Upper lobe of right lung (tissue), 1 donor: ENCODE measurements around the gene GRIN1. TPM values are rescaled to one million over a fixed set of nuclear protein-coding genes. Genes with fewer than 3 reads are reported as not detected.

ENCODE experiments used
- ATAC-seq: fragments of 200-7000 bp; cut with Tn5 transposase; one replicate; pipeline ENCODE4 v1.9.1; 2020; ENCODE audit warnings: mild to moderate bottlenecking, moderate library complexity
- DNase-seq: peaks from one replicate; pipeline ENCODE4 v3.0.0-alpha.2; 2020
- H3K27ac ChIP-seq: fragments of 200-600 bp; one replicate; pipeline ENCODE4 v1.8.0; 2022
- H3K27me3 ChIP-seq: fragments of 200-600 bp; one replicate; pipeline ENCODE4 v1.8.0; 2022; ENCODE audit warnings: mild to moderate bottlenecking
- H3K36me3 ChIP-seq: fragments of 200-600 bp; one replicate; pipeline ENCODE4 v1.8.0; 2022
- H3K4me1 ChIP-seq: fragments of 200-600 bp; one replicate; pipeline ENCODE4 v1.8.0; 2022
- H3K4me3 ChIP-seq: fragments of 200-600 bp; one replicate; pipeline ENCODE4 v1.8.0; 2022; ENCODE audit warnings: mild to moderate bottlenecking
- H3K9me3 ChIP-seq: fragments of 200-600 bp; one replicate; pipeline ENCODE4 v1.8.0; 2022
- CTCF ChIP-seq: fragments of 200-600 bp; IDR thresholded peaks from one replicate; pipeline ENCODE4 v1.8.0; 2022; ENCODE audit warnings: antibody characterized with exemption
- intact Hi-C: fragments of 100-400 bp; cut with DNase I; formaldehyde crosslinking; loops from one replicate; pipeline ENCODE4 v1.11.0; 2022
- total RNA-seq: library from RNA; stranded (reverse); fragmentation: NEBNext Ultra II Directional; extraction: Animal tissue kit (Norgen Biotek cat#: 25700); gene quantifications from one replicate; pipeline ENCODE4 v1.2.1, GENCODE V29; 2021
- donor health status: DM: no; HTN: yes; CAD: no; lungs with severe emphysema.

Gene GRIN1
- total RNA-seq, 1 donor from 2014 or later, result 0.64 TPM

GRCh38 chr9:137176302-137177182 is 37.6 kb downstream of the GRIN1 start:
- Histone ChIP-seq H3K9me3 (no peaks in the 10 kb centered on the region), H3K4me1 (no peaks in the 10 kb centered on the region), H3K27me3 (peaks cover 15% of the 10 kb centered on the region), H3K27ac (no peak overlapping the region), H3K4me3 (no peak overlapping the region), H3K36me3 (peaks cover 36% of the 10 kb centered on the region)
- peak; percentile 43 for TF ChIP-seq CTCF
- ATAC-seq (peak; percentile 35), DNase-seq (no peak)
- intact Hi-C loops, result no loop called here

GRCh38 chr9:137178201-137178938 is 39.4 kb downstream of the GRIN1 start:
- no peaks in the 10 kb centered on the region for H3K4me1 ChIP-seq
- intact Hi-C loops, result no loop called here
- ATAC-seq (no peak), DNase-seq (no peak)
- no peaks in the 10 kb centered on the region for H3K9me3 ChIP-seq
- TF ChIP-seq CTCF, result no peak
- H3K27ac ChIP-seq, result no peak overlapping the region
- H3K4me3 ChIP-seq, result no peak overlapping the region
- peaks cover 53% of the 10 kb centered on the region for H3K36me3 ChIP-seq
- H3K27me3 ChIP-seq, result no peaks in the 10 kb centered on the region

DNA sequence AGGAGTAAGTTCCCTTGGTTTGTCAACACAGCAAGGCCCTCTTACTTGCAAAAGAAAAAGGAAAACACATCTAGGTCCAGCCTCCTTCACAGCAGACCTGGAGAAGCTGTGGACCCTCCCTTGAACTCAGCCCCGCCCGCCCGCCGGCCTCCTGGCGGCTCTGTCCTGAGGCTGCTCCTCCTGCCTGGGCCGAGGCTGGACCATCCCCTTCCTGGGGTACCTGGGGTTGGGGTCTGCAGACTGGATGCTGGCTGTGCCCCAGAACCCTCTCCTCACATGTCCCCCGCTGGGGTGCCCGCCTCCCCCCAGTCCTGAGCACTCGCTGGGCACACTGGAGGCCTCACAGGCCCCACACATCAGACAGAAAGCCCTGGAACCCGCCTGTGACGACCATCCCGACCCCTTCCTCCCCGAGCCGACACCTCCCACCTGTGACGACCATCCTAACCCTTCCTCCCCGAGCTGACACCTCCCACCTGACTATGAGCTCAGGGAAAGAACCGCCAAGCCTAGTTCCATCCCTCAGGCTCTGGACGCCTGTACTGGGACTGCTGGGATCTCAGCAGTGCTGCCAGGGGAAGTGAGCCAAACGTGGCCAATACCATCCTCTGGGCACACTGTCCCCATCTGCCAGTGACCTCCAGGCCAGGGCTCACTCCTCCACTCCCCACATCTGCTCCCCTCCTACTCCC is 40.1 kb downstream of the GRIN1 start:
- no peak for DNase-seq
- H3K36me3 ChIP-seq, result peaks cover 60% of the 10 kb centered on the region
- intact Hi-C loops, result no loop called here
- no peaks in the 10 kb centered on the region for H3K27me3 ChIP-seq
- no peak for TF ChIP-seq CTCF
- no peak for ATAC-seq
- H3K9me3 ChIP-seq, result no peaks in the 10 kb centered on the region
- H3K4me1 ChIP-seq, result no peaks in the 10 kb centered on the region
- H3K27ac ChIP-seq, result no peak overlapping the region
- H3K4me3 ChIP-seq, result no peak overlapping the region

DNA sequence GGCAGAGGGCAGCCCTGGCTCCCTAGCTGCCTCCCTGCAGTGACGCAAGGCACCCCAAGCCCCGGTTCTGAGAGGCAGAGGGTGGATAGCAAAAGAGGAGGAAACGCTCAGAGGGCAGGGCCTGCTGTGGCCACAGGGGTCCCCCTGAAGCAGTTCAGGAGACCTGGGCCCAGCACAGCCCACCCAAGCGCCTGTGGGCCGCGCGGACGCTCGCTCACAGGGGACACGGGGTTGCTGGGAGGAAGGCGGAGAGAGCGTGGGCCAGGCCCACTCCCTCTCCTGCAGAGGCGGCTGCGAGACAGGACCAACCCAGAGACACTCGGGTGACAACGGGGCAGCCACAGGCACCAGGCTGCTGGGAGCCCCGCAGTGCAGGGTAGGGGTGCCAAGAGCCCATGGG is 40.8 kb downstream of the GRIN1 start:
- ATAC-seq, result no peak
- no peaks in the 10 kb centered on the region for H3K4me1 ChIP-seq
- no peaks in the 10 kb centered on the region for H3K27me3 ChIP-seq
- no peak for DNase-seq
- TF ChIP-seq CTCF, result no peak
- H3K27ac ChIP-seq, result no peak overlapping the region
- H3K36me3 ChIP-seq, result peaks cover 60% of the 10 kb centered on the region
- intact Hi-C loops, result no loop called here
- H3K9me3 ChIP-seq, result no peaks in the 10 kb centered on the region
- no peak overlapping the region for H3K4me3 ChIP-seq

DNA sequence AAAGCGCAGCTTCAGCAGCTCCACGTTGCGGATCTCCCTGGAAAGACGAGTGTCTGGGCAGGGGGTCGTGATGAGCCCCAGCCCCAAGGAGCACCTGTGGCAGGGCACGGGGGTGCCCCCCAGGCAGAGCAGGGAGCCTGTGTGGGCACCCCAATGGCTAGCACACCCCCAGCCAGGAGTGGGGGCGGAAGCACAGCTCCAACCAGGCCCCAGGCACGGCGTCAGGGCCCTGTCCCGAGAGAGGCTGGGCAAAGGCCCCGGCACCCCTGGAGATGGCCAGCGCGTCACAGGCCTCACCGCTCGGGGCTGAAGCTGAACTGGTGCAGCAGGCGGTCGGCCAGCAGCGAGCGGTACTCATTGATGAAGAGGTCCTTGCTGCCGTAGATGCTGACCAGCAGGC is 41.5 kb downstream of the GRIN1 start:
- ATAC-seq (no peak), DNase-seq (no peak)
- intact Hi-C loops, result no loop called here
- Histone ChIP-seq H3K4me3 (no peak overlapping the region), H3K9me3 (no peaks in the 10 kb centered on the region), H3K27me3 (no peaks in the 10 kb centered on the region), H3K4me1 (no peaks in the 10 kb centered on the region), H3K36me3 (peaks cover 62% of the 10 kb centered on the region), H3K27ac (no peak overlapping the region)
- TF ChIP-seq CTCF, result no peak
